Heart right ventricle (tissue), 16 donors: ENCODE results near the gene CYSRT1. TPM values are rescaled to one million over a fixed set of nuclear protein-coding genes. Genes with fewer than 3 reads are reported as not detected.

Experiments used
- ATAC-seq, 8 donors: fragments of 200-7000 bp; cut with Tn5 transposase; one replicate each; pipeline ENCODE4 v1.9.1; 2020; ENCODE audit warnings: mild to moderate bottlenecking in 8 of 8, moderate library complexity in 8 of 8, moderate number of reproducible peaks in 1 of 8
- DNase-seq, 2 donors: peaks; one replicate each; pipeline ENCODE4 v3.0.0-alpha.2; 2020
- H3K27ac ChIP-seq, 10 donors: fragments of 200-600 bp; sonication (generic) in 2 of 10; one replicate each; pipeline versions ENCODE4 v1.5.0 to v1.8.0; 2020 to 2022; ENCODE audit warnings: mild to moderate bottlenecking in 3 of 10
- H3K27me3 ChIP-seq, 7 donors: fragments of 200-600 bp; one replicate each; pipeline ENCODE4 v1.8.0; 2021 to 2022; ENCODE audit warnings: mild to moderate bottlenecking in 2 of 7
- H3K36me3 ChIP-seq, 9 donors: fragments of 200-600 bp; sonication (generic) in 1 of 9; one replicate each; pipeline versions ENCODE4 v1.5.0 to v1.8.0; 2020 to 2022; ENCODE audit warnings: mild to moderate bottlenecking in 2 of 9
- H3K4me1 ChIP-seq, 9 donors: fragments of 200-600 bp; sonication (generic) in 1 of 9; one replicate each; pipeline versions ENCODE4 v1.5.0 to v1.8.0; 2020 to 2022; ENCODE audit warnings: mild to moderate bottlenecking in 4 of 9
- H3K4me3 ChIP-seq, 10 donors: fragments of 200-600 bp; sonication (generic) in 2 of 10; one replicate each; pipeline versions ENCODE4 v1.5.0 to v1.8.0; 2020 to 2022; ENCODE audit warnings: mild to moderate bottlenecking in 7 of 10, moderate library complexity in 2 of 10
- H3K9me3 ChIP-seq, 11 donors: fragments of 200-600 bp in 10 of 11; sonication (generic) in 2 of 11; one replicate each; pipeline versions ENCODE4 v1.5.0 to v1.8.0; 2013 to 2022; ENCODE audit warnings: mild to moderate bottlenecking in 2 of 11, control low read depth in 1 of 11, moderate library complexity in 1 of 11
- CTCF ChIP-seq, 9 donors: fragments of 200-600 bp; sonication (generic) in 2 of 9; IDR thresholded peaks; one replicate each; pipeline versions ENCODE4 v1.5.0 to v1.8.0; 2021 to 2022; ENCODE audit warnings: antibody characterized with exemption in 9 of 9, mild to moderate bottlenecking in 5 of 9, moderate library complexity in 1 of 9
- WGBS, 2 donors: extraction: QIAGEN DNeasy Blood & Tissue Kit; methylation state at CpG; one replicate each; pipeline ENCODE4 v1.1.7; 2013; ENCODE audit warnings: inconsistent platforms in 1 of 2; 5-methylcytosine and 5-hydroxymethylcytosine counted together
- intact Hi-C, 10 donors: fragments of 100-400 bp; cut with DNase I; formaldehyde crosslinking; loops; one replicate each; pipeline versions ENCODE4 v1.11.1 to v1.14.2; 2022
- polyA plus RNA-seq, 2 donors: library from polyadenylated mRNA; stranded (reverse); fragments of 200-250 nt; gene quantifications; one replicate each; pipeline ENCODE4 v1.2.3, GENCODE V29; 2013
- total RNA-seq, 10 donors: library from RNA; stranded (reverse); fragmentation: NEBNext Ultra II Directional in 3 of 10; extraction: Animal tissue kit (Norgen Biotek cat#: 25700) in 3 of 10; gene quantifications; one replicate each; pipeline versions ENCODE4 v1.2.1 to v1.2.4, GENCODE V29; 2021 to 2023
- donor health status: Arrhythmogenic right ventricular cardiomyopathy.
- donor health status: ischemic (EF 13 %, LVEDD 7.1; RV severe dilation, severe dysfunction).
- donor health status: healthy with polysubstance abuse.
- donor health status: DM: no; HTN: yes; CAD: no.
- donor health status: DM: no; HTN: no; CAD: no.
- donor health status: ischemic (EF 25% LVEDD 6.9; RV normal size, moderate dysfunction).
- donor health status: ischemic (EF 25% LVEDD 5.7; RV mildly dilated, moderate dysfunction).
- donor health status: healthy.
- donor health status: DM: yes; HTN: yes; CAD: no.
- donor health status: Ischemic cardiomyopathy.
- donor health status: ischemic (EF 35%, LVEDD 5.7; RV mildly dilated, moderate dysfunction).
- donor health status: nonischemic (EF 11% LVEDD 7.7; RV severe dilation, severe dysfunction).
- donor health status: DM: yes; HTN: yes; CAD: no.
- donor health status: PGD.
- donor health status: ischemic (EF 29% LVEDD 5.4; RV normal size, mild dysfunction).
- donor health status: nonischemic (EF 23%, LVEDD 6.1; RV moderate dilation, normal function).

Gene CYSRT1
- total and polyA plus RNA-seq, 12 donors = 0.19 to 0.71 (median 0.37) TPM; not detected in 4

- H3K9me3 ChIP-seq = no peaks in the 10 kb centered on the region
Observed at GRCh38 chr9:137231372-137232039, 6.5 kb downstream of the CYSRT1 start.

GRCh38 chr9:137232101-137232500, 7.1 kb downstream of the CYSRT1 start:
- no peak for TF ChIP-seq CTCF (IDR thresholded peaks at IDR 0.05)
- Histone ChIP-seq H3K9me3 (no peaks in the 10 kb centered on the region), H3K36me3 (no peaks in the 10 kb centered on the region), H3K4me1 (peaks cover 9 to 22% (median 14%) of the 10 kb centered on the region in 9 donors), H3K4me3 (no peak overlapping the region), H3K27ac (no peak overlapping the region), H3K27me3 (peaks cover 16 to 69% (median 64%) of the 10 kb centered on the region in 7 donors)
- ATAC-seq (no peak), DNase-seq (no peak)
- WGBS, 2 donors = 61 to 78% methylated on average over 10 of the region's 10 CpGs
- intact Hi-C loops = loop anchor here in 1 of 10 donors (10.0 kb wide), 1 partner anchor 447 kb away; no protein-coding TSS in a partner anchor

More at GRCh38 chr9:137231372-137232039, 6.5 kb downstream of the CYSRT1 start:
- DNase-seq = no peak
- H3K4me3 ChIP-seq = no peak overlapping the region
- ATAC-seq = no peak
- H3K36me3 ChIP-seq = no peaks in the 10 kb centered on the region
- H3K4me1 ChIP-seq = peaks cover 3 to 17% (median 8%) of the 10 kb centered on the region in 9 donors
- WGBS, 2 donors = 79 to 83% methylated on average over 23 of the region's 23 CpGs
- intact Hi-C loops = loop anchor here in 1 of 10 donors (10.0 kb wide), 1 partner anchor 447 kb away; no protein-coding TSS in a partner anchor
- H3K27me3 ChIP-seq = peaks cover 16 to 69% (median 64%) of the 10 kb centered on the region in 7 donors
- no peak overlapping the region for H3K27ac ChIP-seq
- TF ChIP-seq CTCF (IDR thresholded peaks at IDR 0.05) = no peak

- H3K27me3 ChIP-seq = peaks cover 16 to 69% (median 64%) of the 10 kb centered on the region in 7 donors
- H3K9me3 ChIP-seq = no peaks in the 10 kb centered on the region
- no peaks in the 10 kb centered on the region for H3K36me3 ChIP-seq
- ATAC-seq = no peak
- H3K4me3 ChIP-seq = no peak overlapping the region
- intact Hi-C loops = loop anchor here in 1 of 10 donors (10.0 kb wide), 1 partner anchor 448 kb away; no protein-coding TSS in a partner anchor
- no peak for TF ChIP-seq CTCF (IDR thresholded peaks at IDR 0.05)
- DNase-seq = no peak
- WGBS, 2 donors = 69 to 83% methylated on average over 24 of the region's 24 CpGs
- no peak overlapping the region for H3K27ac ChIP-seq
- peaks cover 11 to 21% (median 16%) of the 10 kb centered on the region in 9 donors for H3K4me1 ChIP-seq
Observed at GRCh38 chr9:137232510-137232909, 7.5 kb downstream of the CYSRT1 start.

GRCh38 chr9:137233143-137233980, 8.4 kb downstream of the CYSRT1 start:
- ATAC-seq = no peak
- TF ChIP-seq CTCF (IDR thresholded peaks at IDR 0.05) = no peak
- Histone ChIP-seq H3K4me3 (no peak overlapping the region), H3K27ac (no peak overlapping the region), H3K27me3 (peaks cover 16 to 65% (median 60%) of the 10 kb centered on the region in 7 donors), H3K36me3 (no peaks in the 10 kb centered on the region), H3K4me1 (peaks cover 11 to 28% (median 18%) of the 10 kb centered on the region in 9 donors), H3K9me3 (no peaks in the 10 kb centered on the region)
- DNase-seq = no peak
- intact Hi-C loops = loop anchor here in 1 of 10 donors (10.0 kb wide), 1 partner anchor 449 kb away; no protein-coding TSS in a partner anchor
- WGBS, 2 donors = 77% methylated on average over 40 of the region's 40 CpGs
